Measurements from ENCODE around the gene KLHL12. TPM values are rescaled to one million over a fixed set of nuclear protein-coding genes. Genes with fewer than 3 reads are reported as not detected.
"Not testable (repeated sequence)": the region's sequence is repeated elsewhere in the genome, so short reads cannot be mapped to it uniquely, and the experiment has no call there.

The KLHL12 gene
- total and polyA plus RNA-seq, 4 experiments from 2014 or later, result 24.2 to 27.1 (median 25.8) TPM

- intact Hi-C loops (cut with micrococcal nuclease), result no loop called here
- peak overlapping the region in 1 of 7 donors; percentile 80 for H3K27ac Mint-ChIP-seq
- POLR2A ChIA-PET (ENCODE audit: partially characterized antibody), result interaction anchor here (0.7 kb wide), 1 partner anchor 11 kb away, joined by 3 read pairs; the partner anchor contains the start of gene KLHL12
- Histone ChIP-seq H3K27me3 (ENCODE audit: insufficient read depth, low read length) (no peaks in the 10 kb centered on the region), H3K27ac (ENCODE audit: low read depth, low read length) (no peak overlapping the region), H3K4me1 (ENCODE audit: insufficient read depth, low read length) (no peaks in the 10 kb centered on the region), H3K9me3 (ENCODE audit: control insufficient read depth in 1 of 2, low read length in 2 of 2) (no peaks in the 10 kb centered on the region), H3K4me3 (ENCODE audit: low read length in 2 of 2) (no peak overlapping the region), H3K36me3 (ENCODE audit: insufficient read depth, low read length) (peaks cover 22% of the 10 kb centered on the region)
- H3K9me3 Mint-ChIP-seq, result no peaks in the 10 kb centered on the region
- CTCF ChIA-PET (ENCODE audit: partially characterized antibody), result interaction anchor here (0.7 kb wide), 1 partner anchor 1579 kb away, joined by 4 read pairs; no protein-coding TSS in a partner anchor
- H3K36me3 Mint-ChIP-seq, result peaks cover 22 to 32% of the 10 kb centered on the region in 2 donors
- no peak for DNase-seq
- H3K27me3 Mint-ChIP-seq, result peaks cover 5 to 6% of the 10 kb centered on the region in 2 donors
- no peak overlapping the region for H3K4me3 Mint-ChIP-seq
- H3K4me1 Mint-ChIP-seq, result no peaks in the 10 kb centered on the region
Observed at GRCh38 chr1:202938287-202938925, 11.4 kb upstream of the KLHL12 start.

GRCh38 chr1:202936409-202936808, 9.4 kb upstream of the KLHL12 start:
- H3K27ac Mint-ChIP-seq; H3K27ac ChIP-seq (ENCODE audit: low read depth, low read length); H3K27me3 ChIP-seq (ENCODE audit: insufficient read depth, low read length); intact Hi-C loops (cut with micrococcal nuclease); H3K36me3 ChIP-seq (ENCODE audit: insufficient read depth, low read length); H3K4me1 Mint-ChIP-seq; H3K27me3 Mint-ChIP-seq; H3K4me3 ChIP-seq (ENCODE audit: low read length in 2 of 2); POLR2A ChIA-PET (ENCODE audit: partially characterized antibody); H3K4me1 ChIP-seq (ENCODE audit: insufficient read depth, low read length); H3K9me3 ChIP-seq (ENCODE audit: control insufficient read depth in 1 of 2, low read length in 2 of 2); CTCF ChIA-PET (ENCODE audit: partially characterized antibody); DNase-seq; H3K4me3 Mint-ChIP-seq; H3K9me3 Mint-ChIP-seq: not testable (repeated sequence)
- H3K36me3 Mint-ChIP-seq, result peaks cover 10 to 17% of the 10 kb centered on the region in 2 donors

- H3K27ac Mint-ChIP-seq, result no peak overlapping the region
- DNase-seq, result no peak
- Histone ChIP-seq H3K36me3 (ENCODE audit: insufficient read depth, low read length) (peaks cover under 1% of the 10 kb centered on the region), H3K9me3 (ENCODE audit: control insufficient read depth in 1 of 2, low read length in 2 of 2) (no peaks in the 10 kb centered on the region), H3K4me1 (ENCODE audit: insufficient read depth, low read length) (no peaks in the 10 kb centered on the region), H3K4me3 (ENCODE audit: low read length in 2 of 2) (no peak overlapping the region), H3K27me3 (ENCODE audit: insufficient read depth, low read length) (no peaks in the 10 kb centered on the region), H3K27ac (ENCODE audit: low read depth, low read length) (no peak overlapping the region)
- ChIA-PET CTCF (ENCODE audit: partially characterized antibody) (no interaction called here), POLR2A (ENCODE audit: partially characterized antibody) (no interaction called here)
- H3K4me1 Mint-ChIP-seq, result no peaks in the 10 kb centered on the region
- H3K36me3 Mint-ChIP-seq, result peaks cover 5 to 11% of the 10 kb centered on the region in 2 donors
- H3K4me3 Mint-ChIP-seq, result no peak overlapping the region
- intact Hi-C loops (cut with micrococcal nuclease), result no loop called here
- H3K9me3 Mint-ChIP-seq, result peaks cover 0 to 2% (median 0%) of the 10 kb centered on the region in 8 donors
- peaks cover 7 to 9% of the 10 kb centered on the region in 2 donors for H3K27me3 Mint-ChIP-seq
Observed at GRCh38 chr1:202935844-202936243, 8.8 kb upstream of the KLHL12 start.

GRCh38 chr1:202934755-202935154, 7.7 kb upstream of the KLHL12 start:
- Mint-ChIP-seq H3K4me3 (no peak overlapping the region), H3K27ac (no peak overlapping the region), H3K4me1 (no peaks in the 10 kb centered on the region), H3K27me3 (peaks cover 7 to 9% of the 10 kb centered on the region in 2 donors), H3K36me3 (peaks cover 0 to 7% of the 10 kb centered on the region in 2 donors), H3K9me3 (peaks cover 0 to 2% (median 0%) of the 10 kb centered on the region in 8 donors)
- no peaks in the 10 kb centered on the region for H3K9me3 ChIP-seq (ENCODE audit: control insufficient read depth in 1 of 2, low read length in 2 of 2)
- no peaks in the 10 kb centered on the region for H3K4me1 ChIP-seq (ENCODE audit: insufficient read depth, low read length)
- ChIA-PET CTCF (ENCODE audit: partially characterized antibody) (no interaction called here), POLR2A (ENCODE audit: partially characterized antibody) (no interaction called here)
- H3K27ac ChIP-seq (ENCODE audit: low read depth, low read length), result no peak overlapping the region
- H3K36me3 ChIP-seq (ENCODE audit: insufficient read depth, low read length), result no peaks in the 10 kb centered on the region
- no peak overlapping the region for H3K4me3 ChIP-seq (ENCODE audit: low read length in 2 of 2)
- H3K27me3 ChIP-seq (ENCODE audit: insufficient read depth, low read length), result no peaks in the 10 kb centered on the region
- intact Hi-C loops (cut with micrococcal nuclease), result no loop called here
- DNase-seq, result no peak

GRCh38 chr1:202932476-202932875, 5.4 kb upstream of the KLHL12 start:
- POLR2A ChIA-PET (ENCODE audit: partially characterized antibody), result no interaction called here
- intact Hi-C loops (cut with micrococcal nuclease), result no loop called here
- Mint-ChIP-seq H3K9me3 (peaks cover 0 to 2% (median 0%) of the 10 kb centered on the region in 8 donors), H3K4me1 (peaks cover 0 to 4% (median 0%) of the 10 kb centered on the region in 4 donors), H3K36me3 (no peaks in the 10 kb centered on the region), H3K27me3 (peaks cover 7 to 9% of the 10 kb centered on the region in 2 donors), H3K27ac (peak overlapping the region in 1 of 7 donors; percentile 68), H3K4me3 (no peak overlapping the region)
- Histone ChIP-seq H3K27me3 (ENCODE audit: insufficient read depth, low read length) (no peaks in the 10 kb centered on the region), H3K27ac (ENCODE audit: low read depth, low read length) (no peak overlapping the region), H3K36me3 (ENCODE audit: insufficient read depth, low read length) (no peaks in the 10 kb centered on the region), H3K4me3 (ENCODE audit: low read length in 2 of 2) (no peak overlapping the region), H3K4me1 (ENCODE audit: insufficient read depth, low read length) (no peaks in the 10 kb centered on the region), H3K9me3 (ENCODE audit: control insufficient read depth in 1 of 2, low read length in 2 of 2) (no peaks in the 10 kb centered on the region)
- CTCF ChIA-PET (ENCODE audit: partially characterized antibody), result no interaction called here
- DNase-seq, result no peak

GRCh38 chr1:202923533-202923932, 3.5 kb downstream of the KLHL12 start:
- POLR2A ChIA-PET (ENCODE audit: partially characterized antibody), result no interaction called here
- H3K9me3 Mint-ChIP-seq, result peaks cover 0 to 2% (median 0%) of the 10 kb centered on the region in 8 donors
- no peak overlapping the region for H3K4me3 ChIP-seq (ENCODE audit: low read length in 2 of 2)
- H3K27ac ChIP-seq (ENCODE audit: low read depth, low read length), result no peak overlapping the region
- H3K27ac Mint-ChIP-seq, result peak overlapping the region in 2 of 7 donors; percentile 18 to 24
- H3K36me3 ChIP-seq (ENCODE audit: insufficient read depth, low read length), result peaks cover 13% of the 10 kb centered on the region
- peak overlapping the region in 1 of 8 donors; percentile 31 for H3K4me3 Mint-ChIP-seq
- peaks cover 34% of the 10 kb centered on the region for H3K4me1 ChIP-seq (ENCODE audit: insufficient read depth, low read length)
- H3K9me3 ChIP-seq (ENCODE audit: control insufficient read depth in 1 of 2, low read length in 2 of 2), result no peaks in the 10 kb centered on the region
- CTCF ChIA-PET (ENCODE audit: partially characterized antibody), result interaction anchor here (1.9 kb wide), 1 partner anchor 76 kb away, joined by 8 read pairs; no protein-coding TSS in a partner anchor
- peaks cover 15 to 41% (median 27%) of the 10 kb centered on the region in 4 donors for H3K4me1 Mint-ChIP-seq
- H3K27me3 Mint-ChIP-seq, result no peaks in the 10 kb centered on the region
- H3K27me3 ChIP-seq (ENCODE audit: insufficient read depth, low read length), result no peaks in the 10 kb centered on the region
- no peak for DNase-seq
- peaks cover 0 to 32% of the 10 kb centered on the region in 2 donors for H3K36me3 Mint-ChIP-seq
- intact Hi-C loops (cut with micrococcal nuclease), result no loop called here

- Histone ChIP-seq H3K9me3 (ENCODE audit: control insufficient read depth in 1 of 2, low read length in 2 of 2) (no peaks in the 10 kb centered on the region), H3K36me3 (ENCODE audit: insufficient read depth, low read length) (peaks cover 47% of the 10 kb centered on the region), H3K27ac (ENCODE audit: low read depth, low read length) (no peak overlapping the region), H3K4me3 (ENCODE audit: low read length in 2 of 2) (no peak overlapping the region), H3K27me3 (ENCODE audit: insufficient read depth, low read length) (no peaks in the 10 kb centered on the region), H3K4me1 (ENCODE audit: insufficient read depth, low read length) (peaks cover 16% of the 10 kb centered on the region)
- H3K27ac Mint-ChIP-seq, result no peak overlapping the region
- H3K9me3 Mint-ChIP-seq, result no peaks in the 10 kb centered on the region
- no peak for DNase-seq
- POLR2A ChIA-PET (ENCODE audit: partially characterized antibody), result no interaction called here
- intact Hi-C loops (cut with micrococcal nuclease), result no loop called here
- peaks cover 4 to 27% (median 13%) of the 10 kb centered on the region in 4 donors for H3K4me1 Mint-ChIP-seq
- H3K4me3 Mint-ChIP-seq, result no peak overlapping the region
- CTCF ChIA-PET (ENCODE audit: partially characterized antibody), result no interaction called here
- peaks cover 14 to 62% of the 10 kb centered on the region in 2 donors for H3K36me3 Mint-ChIP-seq
- no peaks in the 10 kb centered on the region for H3K27me3 Mint-ChIP-seq
Observed at GRCh38 chr1:202919615-202920014, 7.4 kb downstream of the KLHL12 start.
